Measurements from ENCODE around the gene CLEC2L. TPM values are rescaled to one million over a fixed set of nuclear protein-coding genes. Genes with fewer than 3 reads are reported as not detected.

CLEC2L gene
- total and polyA plus RNA-seq, 2 experiments from 2014 or later: not detected

DNA sequence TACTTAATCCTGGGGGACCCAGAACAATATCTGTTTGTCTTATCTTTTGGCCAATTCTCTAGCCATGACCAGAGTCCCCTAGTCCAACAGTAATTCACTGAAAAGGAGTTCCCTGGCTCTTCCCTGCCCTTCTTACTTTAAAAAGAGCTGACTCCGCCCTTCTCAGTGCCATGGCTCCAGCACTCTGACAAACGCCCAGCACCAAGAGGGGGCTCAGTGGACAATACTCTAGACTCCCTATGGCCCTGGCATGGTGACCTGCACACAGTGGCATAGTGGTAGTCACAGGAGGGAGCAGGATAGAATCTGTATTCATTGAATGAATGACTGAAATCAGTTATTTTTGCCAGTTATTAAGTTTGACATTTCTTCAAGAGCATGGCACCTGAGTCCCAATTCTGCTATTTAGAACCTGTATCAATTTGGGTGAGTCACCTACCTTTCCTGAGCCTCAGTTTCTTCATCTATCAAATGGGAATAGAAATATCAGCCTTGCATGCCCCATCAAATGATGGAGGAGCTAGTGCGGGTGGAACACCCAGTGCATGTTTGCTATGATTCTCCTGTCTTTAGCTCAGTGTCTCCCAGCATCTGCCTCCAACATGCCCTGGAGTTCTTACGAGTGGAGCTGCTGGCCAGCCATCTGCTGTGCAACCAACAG is 69.4 kb downstream of the CLEC2L start:
- TF ChIP-seq EZH2 (IDR thresholded peaks at IDR 0.05; ENCODE audit: low read depth, unreplicated experiment) (no peak), ZNF331 (CRISPR knock-in tag; IDR thresholded peaks at IDR 0.05; ENCODE audit: low read depth) (no peak)
- TF ChIP-seq, protein P1, sequence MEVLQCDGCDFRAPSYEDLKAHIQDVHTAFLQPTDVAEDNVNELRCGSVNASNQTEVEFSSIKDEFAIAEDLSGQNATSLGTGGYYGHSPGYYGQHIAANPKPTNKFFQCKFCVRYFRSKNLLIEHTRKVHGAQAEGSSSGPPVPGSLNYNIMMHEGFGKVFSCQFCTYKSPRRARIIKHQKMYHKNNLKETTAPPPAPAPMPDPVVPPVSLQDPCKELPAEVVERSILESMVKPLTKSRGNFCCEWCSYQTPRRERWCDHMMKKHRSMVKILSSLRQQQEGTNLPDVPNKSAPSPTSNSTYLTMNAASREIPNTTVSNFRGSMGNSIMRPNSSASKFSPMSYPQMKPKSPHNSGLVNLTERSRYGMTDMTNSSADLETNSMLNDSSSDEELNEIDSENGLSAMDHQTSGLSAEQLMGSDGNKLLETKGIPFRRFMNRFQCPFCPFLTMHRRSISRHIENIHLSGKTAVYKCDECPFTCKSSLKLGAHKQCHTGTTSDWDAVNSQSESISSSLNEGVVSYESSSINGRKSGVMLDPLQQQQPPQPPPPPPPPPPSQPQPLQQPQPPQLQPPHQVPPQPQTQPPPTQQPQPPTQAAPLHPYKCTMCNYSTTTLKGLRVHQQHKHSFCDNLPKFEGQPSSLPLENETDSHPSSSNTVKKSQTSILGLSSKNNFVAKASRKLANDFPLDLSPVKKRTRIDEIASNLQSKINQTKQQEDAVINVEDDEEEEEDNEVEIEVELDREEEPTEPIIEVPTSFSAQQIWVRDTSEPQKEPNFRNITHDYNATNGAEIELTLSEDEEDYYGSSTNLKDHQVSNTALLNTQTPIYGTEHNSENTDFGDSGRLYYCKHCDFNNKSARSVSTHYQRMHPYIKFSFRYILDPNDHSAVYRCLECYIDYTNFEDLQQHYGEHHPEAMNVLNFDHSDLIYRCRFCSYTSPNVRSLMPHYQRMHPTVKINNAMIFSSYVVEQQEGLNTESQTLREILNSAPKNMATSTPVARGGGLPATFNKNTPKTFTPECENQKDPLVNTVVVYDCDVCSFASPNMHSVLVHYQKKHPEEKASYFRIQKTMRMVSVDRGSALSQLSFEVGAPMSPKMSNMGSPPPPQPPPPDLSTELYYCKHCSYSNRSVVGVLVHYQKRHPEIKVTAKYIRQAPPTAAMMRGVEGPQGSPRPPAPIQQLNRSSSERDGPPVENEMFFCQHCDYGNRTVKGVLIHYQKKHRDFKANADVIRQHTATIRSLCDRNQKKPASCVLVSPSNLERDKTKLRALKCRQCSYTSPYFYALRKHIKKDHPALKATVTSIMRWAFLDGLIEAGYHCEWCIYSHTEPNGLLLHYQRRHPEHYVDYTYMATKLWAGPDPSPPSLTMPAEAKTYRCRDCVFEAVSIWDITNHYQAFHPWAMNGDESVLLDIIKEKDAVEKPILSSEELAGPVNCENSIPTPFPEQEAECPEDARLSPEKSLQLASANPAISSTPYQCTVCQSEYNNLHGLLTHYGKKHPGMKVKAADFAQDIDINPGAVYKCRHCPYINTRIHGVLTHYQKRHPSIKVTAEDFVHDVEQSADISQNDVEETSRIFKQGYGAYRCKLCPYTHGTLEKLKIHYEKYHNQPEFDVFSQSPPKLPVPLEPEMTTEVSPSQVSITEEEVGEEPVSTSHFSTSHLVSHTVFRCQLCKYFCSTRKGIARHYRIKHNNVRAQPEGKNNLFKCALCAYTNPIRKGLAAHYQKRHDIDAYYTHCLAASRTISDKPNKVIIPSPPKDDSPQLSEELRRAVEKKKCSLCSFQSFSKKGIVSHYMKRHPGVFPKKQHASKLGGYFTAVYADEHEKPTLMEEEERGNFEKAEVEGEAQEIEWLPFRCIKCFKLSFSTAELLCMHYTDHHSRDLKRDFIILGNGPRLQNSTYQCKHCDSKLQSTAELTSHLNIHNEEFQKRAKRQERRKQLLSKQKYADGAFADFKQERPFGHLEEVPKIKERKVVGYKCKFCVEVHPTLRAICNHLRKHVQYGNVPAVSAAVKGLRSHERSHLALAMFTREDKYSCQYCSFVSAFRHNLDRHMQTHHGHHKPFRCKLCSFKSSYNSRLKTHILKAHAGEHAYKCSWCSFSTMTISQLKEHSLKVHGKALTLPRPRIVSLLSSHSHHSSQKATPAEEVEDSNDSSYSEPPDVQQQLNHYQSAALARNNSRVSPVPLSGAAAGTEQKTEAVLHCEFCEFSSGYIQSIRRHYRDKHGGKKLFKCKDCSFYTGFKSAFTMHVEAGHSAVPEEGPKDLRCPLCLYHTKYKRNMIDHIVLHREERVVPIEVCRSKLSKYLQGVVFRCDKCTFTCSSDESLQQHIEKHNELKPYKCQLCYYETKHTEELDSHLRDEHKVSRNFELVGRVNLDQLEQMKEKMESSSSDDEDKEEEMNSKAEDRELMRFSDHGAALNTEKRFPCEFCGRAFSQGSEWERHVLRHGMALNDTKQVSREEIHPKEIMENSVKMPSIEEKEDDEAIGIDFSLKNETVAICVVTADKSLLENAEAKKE (CRISPR knock-in tag; IDR thresholded peaks at IDR 0.05): no peak
- H3K36me3 Mint-ChIP-seq (ENCODE audit: low read depth): peaks cover 7% of the 10 kb centered on the region; the same call in 2 of the 3 replicates
- Histone ChIP-seq H3K36me3 (ENCODE audit: insufficient read depth) (no peaks in the 10 kb centered on the region), H3K9me2 (ENCODE audit: insufficient read depth) (no peaks in the 10 kb centered on the region), H3K4me3 (no peak overlapping the region), H3F3A (replicated peaks; ENCODE audit: low read depth) (no peaks in the 10 kb centered on the region), H2AFZ (no peak overlapping the region), H4K20me1 (replicated peaks; ENCODE audit: insufficient read depth) (no peaks in the 10 kb centered on the region), H3K27ac (ENCODE audit: low read depth) (no peak overlapping the region), H3K27me3 (ENCODE audit: insufficient read depth) (no peaks in the 10 kb centered on the region), H3K79me2 (replicated peaks; ENCODE audit: insufficient read depth) (no peaks in the 10 kb centered on the region), H3K4me2 (no peak overlapping the region), H3K4me1 (ENCODE audit: insufficient read depth) (no peaks in the 10 kb centered on the region)
- no peak overlapping the region for H3K4me3 Mint-ChIP-seq
- DNase-seq (ENCODE audit: low spot score) (no peak), ATAC-seq (no peak)
- H3K9me3 Mint-ChIP-seq: no peaks in the 10 kb centered on the region
- no peaks in the 10 kb centered on the region for H3K4me1 Mint-ChIP-seq
- no peak overlapping the region for H3K27ac Mint-ChIP-seq
- peaks cover 2% of the 10 kb centered on the region for H3K27me3 Mint-ChIP-seq (ENCODE audit: insufficient read depth, low read depth, poor library complexity)

DNA sequence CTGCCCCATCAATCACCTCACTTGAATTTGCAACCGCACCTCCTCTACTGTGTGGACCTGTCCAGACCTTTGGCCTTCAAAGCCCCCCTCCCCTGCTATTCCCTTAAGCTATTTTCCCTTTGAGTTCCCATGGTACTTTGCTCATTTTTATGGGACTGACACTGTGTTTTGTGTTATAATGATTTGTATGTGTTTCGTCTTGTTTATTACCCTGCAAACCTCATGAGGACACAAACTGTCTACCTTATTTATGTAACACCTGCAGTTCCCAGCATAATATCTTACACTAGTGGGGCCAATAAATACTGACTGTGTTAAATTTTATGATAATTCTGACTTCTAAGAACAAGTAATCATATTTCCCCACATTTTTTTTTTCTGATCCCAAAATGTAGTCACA is 70.6 kb downstream of the CLEC2L start:
- Mint-ChIP-seq H3K4me3 (no peak overlapping the region), H3K27me3 (ENCODE audit: insufficient read depth, low read depth, poor library complexity) (no peaks in the 10 kb centered on the region), H3K4me1 (no peaks in the 10 kb centered on the region), H3K9me3 (no peaks in the 10 kb centered on the region), H3K27ac (no peak overlapping the region), H3K36me3 (ENCODE audit: low read depth) (peaks cover 7% of the 10 kb centered on the region; the same call in 2 of the 3 replicates)
- Histone ChIP-seq H3K4me1 (ENCODE audit: insufficient read depth) (no peaks in the 10 kb centered on the region), H3K27me3 (ENCODE audit: insufficient read depth) (no peaks in the 10 kb centered on the region), H3K36me3 (ENCODE audit: insufficient read depth) (no peaks in the 10 kb centered on the region), H3F3A (replicated peaks; ENCODE audit: low read depth) (no peaks in the 10 kb centered on the region), H2AFZ (no peak overlapping the region), H3K4me3 (no peak overlapping the region), H4K20me1 (replicated peaks; ENCODE audit: insufficient read depth) (no peaks in the 10 kb centered on the region), H3K4me2 (no peak overlapping the region), H3K27ac (ENCODE audit: low read depth) (no peak overlapping the region), H3K79me2 (replicated peaks; ENCODE audit: insufficient read depth) (no peaks in the 10 kb centered on the region), H3K9me2 (ENCODE audit: insufficient read depth) (no peaks in the 10 kb centered on the region)
- no peak for ATAC-seq
- DNase-seq (ENCODE audit: low spot score): no peak
- TF ChIP-seq JUNB (IDR thresholded peaks at IDR 0.05; ENCODE audit: unreplicated experiment) (no peak), POLR2AphosphoS5 (IDR thresholded peaks at IDR 0.05; ENCODE audit: low read depth) (no peak), CREB1 (CRISPR knock-in tag; IDR thresholded peaks at IDR 0.05; ENCODE audit: low read depth) (no peak), ZNF114 (CRISPR knock-in tag; IDR thresholded peaks at IDR 0.05) (no peak)
- TF ChIP-seq, protein P2, sequence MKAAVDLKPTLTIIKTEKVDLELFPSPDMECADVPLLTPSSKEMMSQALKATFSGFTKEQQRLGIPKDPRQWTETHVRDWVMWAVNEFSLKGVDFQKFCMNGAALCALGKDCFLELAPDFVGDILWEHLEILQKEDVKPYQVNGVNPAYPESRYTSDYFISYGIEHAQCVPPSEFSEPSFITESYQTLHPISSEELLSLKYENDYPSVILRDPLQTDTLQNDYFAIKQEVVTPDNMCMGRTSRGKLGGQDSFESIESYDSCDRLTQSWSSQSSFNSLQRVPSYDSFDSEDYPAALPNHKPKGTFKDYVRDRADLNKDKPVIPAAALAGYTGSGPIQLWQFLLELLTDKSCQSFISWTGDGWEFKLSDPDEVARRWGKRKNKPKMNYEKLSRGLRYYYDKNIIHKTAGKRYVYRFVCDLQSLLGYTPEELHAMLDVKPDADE (IDR thresholded peaks at IDR 0.05): no peak
- TF ChIP-seq, protein P3, sequence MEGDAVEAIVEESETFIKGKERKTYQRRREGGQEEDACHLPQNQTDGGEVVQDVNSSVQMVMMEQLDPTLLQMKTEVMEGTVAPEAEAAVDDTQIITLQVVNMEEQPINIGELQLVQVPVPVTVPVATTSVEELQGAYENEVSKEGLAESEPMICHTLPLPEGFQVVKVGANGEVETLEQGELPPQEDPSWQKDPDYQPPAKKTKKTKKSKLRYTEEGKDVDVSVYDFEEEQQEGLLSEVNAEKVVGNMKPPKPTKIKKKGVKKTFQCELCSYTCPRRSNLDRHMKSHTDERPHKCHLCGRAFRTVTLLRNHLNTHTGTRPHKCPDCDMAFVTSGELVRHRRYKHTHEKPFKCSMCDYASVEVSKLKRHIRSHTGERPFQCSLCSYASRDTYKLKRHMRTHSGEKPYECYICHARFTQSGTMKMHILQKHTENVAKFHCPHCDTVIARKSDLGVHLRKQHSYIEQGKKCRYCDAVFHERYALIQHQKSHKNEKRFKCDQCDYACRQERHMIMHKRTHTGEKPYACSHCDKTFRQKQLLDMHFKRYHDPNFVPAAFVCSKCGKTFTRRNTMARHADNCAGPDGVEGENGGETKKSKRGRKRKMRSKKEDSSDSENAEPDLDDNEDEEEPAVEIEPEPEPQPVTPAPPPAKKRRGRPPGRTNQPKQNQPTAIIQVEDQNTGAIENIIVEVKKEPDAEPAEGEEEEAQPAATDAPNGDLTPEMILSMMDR (conservative IDR thresholded peaks at IDR 0.05; ENCODE audit: low read depth in 2 of 2): no peak

Data from GM23338 (cell line).